GM23248 (cell line): ENCODE measurements around the gene CHPT1. TPM values are rescaled to one million over a fixed set of nuclear protein-coding genes. Genes with fewer than 3 reads are reported as not detected.
A peak's percentile ranks its signal among the peaks of the same experiment; 100 is the strongest.

Experiments
- DNase-seq: peaks from one replicate; pipeline ENCODE4 v3.0.0-alpha.2; 2015
- H2AFZ ChIP-seq: fragments of 200-600 bp; sonication (generic); 2 replicates; pipeline ENCODE4 v1.6.1; 2016; ENCODE audit warnings: antibody characterized with exemption
- H3F3A ChIP-seq: fragments of 200-600 bp; sonication (generic); 2 replicates; pipeline ENCODE4 v1.6.1; 2016; ENCODE audit warnings: mild to moderate bottlenecking, antibody characterized with exemption, mixed run types; ENCODE audit not compliant: insufficient read depth
- H3K27ac ChIP-seq: fragments of 200-600 bp; sonication (generic); 2 replicates; pipeline ENCODE4 v1.5.1; 2016; ENCODE audit warnings: mild to moderate bottlenecking
- H3K27me3 ChIP-seq: fragments of 200-600 bp; sonication (generic); replicated peaks from 2 replicates; pipeline ENCODE4 v1.6.1; 2016; ENCODE audit warnings: mild to moderate bottlenecking; ENCODE audit not compliant: insufficient read depth
- H3K36me3 ChIP-seq: fragments of 200-600 bp; sonication (generic); 2 replicates; pipeline ENCODE4 v1.6.1; 2016; ENCODE audit warnings: low read depth, mild to moderate bottlenecking
- H3K4me1 ChIP-seq: fragments of 200-600 bp; sonication (generic); 2 replicates; pipeline ENCODE4 v1.6.1; 2016; ENCODE audit warnings: mild to moderate bottlenecking; ENCODE audit not compliant: insufficient read depth
- H3K4me2 ChIP-seq: fragments of 200-600 bp; sonication (generic); one replicate; pipeline ENCODE4 v1.6.1; 2016; ENCODE audit warnings: mild to moderate bottlenecking; ENCODE audit not compliant: unreplicated experiment
- H3K4me3 ChIP-seq: fragments of 200-600 bp; sonication (generic); 2 replicates; pipeline ENCODE4 v1.5.1; 2016; ENCODE audit warnings: mild to moderate bottlenecking
- H3K79me2 ChIP-seq: fragments of 200-600 bp; sonication (generic); 2 replicates; pipeline ENCODE4 v1.6.1; 2016; ENCODE audit warnings: mild to moderate bottlenecking; ENCODE audit not compliant: insufficient read depth
- H3K9ac ChIP-seq: fragments of 200-600 bp; sonication (generic); 2 replicates; pipeline ENCODE4 v1.6.1; 2016; ENCODE audit warnings: mild to moderate bottlenecking
- H3K9me2 ChIP-seq: fragments of 200-600 bp; sonication (generic); 2 replicates; pipeline ENCODE4 v1.6.1; 2016; ENCODE audit warnings: mixed run types, mild to moderate bottlenecking, moderate library complexity; ENCODE audit not compliant: insufficient read depth
- H3K9me3 ChIP-seq: fragments of 200-600 bp; sonication (generic); one replicate; pipeline ENCODE4 v1.6.1; 2017; ENCODE audit warnings: low read depth
- H4K20me1 ChIP-seq: fragments of 200-600 bp; sonication (generic); 2 replicates; pipeline ENCODE4 v1.6.0; 2016; ENCODE audit not compliant: insufficient read depth
- EZH2 ChIP-seq: fragments of 200-600 bp; sonication (generic); IDR thresholded peaks from 2 replicates; pipeline ENCODE4 v1.6.1; 2018; ENCODE audit warnings: antibody characterized with exemption, mild to moderate bottlenecking; ENCODE audit not compliant: insufficient read depth, poor library complexity, severe bottlenecking
- EZH2phosphoT487 ChIP-seq: fragments of 200-600 bp; sonication (generic); IDR thresholded peaks from 2 replicates; pipeline ENCODE4 v1.6.1; 2018; ENCODE audit warnings: antibody characterized with exemption, moderate library complexity, mild to moderate bottlenecking, low read depth; ENCODE audit not compliant: insufficient read depth
- WGBS, 2 experiments: methylation state at CpG; one replicate each; pipeline ENCODE4 v1.1.6; 2015 to 2017; ENCODE audit warnings: low lambda C conversion rate in 2 of 2, low coverage in 1 of 2; ENCODE audit errors: missing lambda C conversion rate in 2 of 2; 5-methylcytosine and 5-hydroxymethylcytosine counted together
- in situ Hi-C: fragments of 300-500 bp; cut with MboI; formaldehyde crosslinking; loops from 2 replicates; pipeline ENCODE4 v1.15.0; 2020
- polyA plus RNA-seq: library from polyadenylated mRNA; unstranded; fragments of >200 nt; fragmentation: Nextera tagmentation; extraction: Ambion mirVana; gene quantifications from 2 replicates; pipeline ENCODE4 v1.2.1, GENCODE V29; 2016
- total RNA-seq: library from RNA; depleted of rRNA; stranded (reverse); fragments of >200 nt; shearing (Covaris generic); gene quantifications from 2 replicates; pipeline ENCODE4 v1.2.3, GENCODE V29; 2014; rRNA removed

Gene CHPT1
- 22.0 and 32.6 TPM in 2 replicates for total RNA-seq
- 35.4 and 38.5 TPM in 2 replicates for polyA plus RNA-seq

DNA sequence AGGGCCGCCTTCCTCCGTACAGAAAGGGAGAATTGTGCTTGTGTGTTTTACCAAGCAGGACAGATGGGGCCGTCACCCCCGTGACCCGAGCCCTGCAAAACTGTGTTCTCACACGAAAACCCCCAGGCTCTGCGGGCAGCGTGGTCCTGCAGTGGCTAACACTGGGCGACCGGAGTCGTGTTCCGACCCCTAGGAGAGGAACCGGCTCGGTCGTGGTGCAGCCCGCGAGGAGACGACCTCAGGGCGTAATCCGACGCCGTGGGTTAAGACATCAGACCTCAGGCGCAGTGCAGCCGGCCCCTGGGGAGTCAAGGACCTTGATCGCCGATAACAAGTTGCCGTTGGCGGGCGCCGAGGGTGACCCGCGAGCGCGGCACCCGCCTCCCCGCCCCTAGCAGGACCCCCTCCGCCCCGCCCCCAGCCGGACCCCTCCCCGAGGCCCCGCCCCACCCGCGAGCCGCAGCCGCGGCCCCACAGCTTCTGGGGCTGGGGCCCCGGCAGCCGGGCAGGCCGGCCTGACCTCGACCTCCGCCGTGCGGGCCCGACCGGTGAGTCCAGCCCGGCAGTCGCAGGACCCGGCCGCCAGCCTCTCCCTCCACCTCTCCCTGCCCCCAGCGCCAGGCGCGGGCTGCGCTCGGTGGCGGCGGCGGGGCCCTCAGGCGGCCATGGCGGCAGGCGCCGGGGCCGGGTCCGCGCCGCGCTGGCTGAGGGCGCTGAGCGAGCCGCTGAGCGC is at the start of gene CHPT1:
Gene CHPT1 (plus strand): TSS at position 444 of the 733 bp plus-strand sequence. CDS start 222 bp downstream, at position 666.
- H2AFZ ChIP-seq = peak within 1 kb of the TSS; percentile 95

DNA sequence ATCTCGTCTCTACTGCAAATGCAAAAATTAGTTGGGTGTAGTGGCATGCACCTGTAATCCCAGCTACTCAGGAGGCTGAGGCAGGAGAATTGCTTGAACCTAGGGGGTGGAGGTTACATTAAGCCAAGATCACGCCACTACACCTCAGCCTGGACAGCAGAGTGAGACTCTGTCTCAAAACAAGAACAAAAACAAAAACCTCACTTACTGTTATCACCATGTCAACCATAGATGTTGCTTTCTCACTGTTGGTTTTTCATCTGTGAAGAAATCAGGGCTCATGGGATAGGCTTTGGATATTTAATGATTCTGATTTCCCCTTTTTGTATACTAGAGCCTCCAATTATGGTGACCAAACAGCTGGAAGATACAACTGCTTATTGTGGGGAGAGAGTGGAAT is 49.7 kb upstream of the CHPT1 start:
- WGBS, 2 experiments = 40 to 42% methylated on average over 2 of the region's 2 CpGs
- TF ChIP-seq EZH2phosphoT487 (no peak), EZH2 (no peak)

More for the DNA sequence above, at the start of gene CHPT1:
- Histone ChIP-seq H3K27me3 (no peaks in the 10 kb centered on the region), H3K4me3 (peak within 1 kb of the TSS; percentile 89), H4K20me1 (no peaks in the 10 kb centered on the region), H3K4me2 (peak within 1 kb of the TSS; percentile 86), H3K36me3 (no peaks in the 10 kb centered on the region), H3K79me2 (peaks cover 29% of the 10 kb centered on the region), H3K4me1 (peaks cover 7% of the 10 kb centered on the region), H3F3A (peaks cover 18% of the 10 kb centered on the region; the same call in 1 of the 2 replicates), H3K27ac (peak within 1 kb of the TSS; percentile 58), H3K9ac (peak within 1 kb of the TSS; percentile 82), H3K9me3 (no peaks in the 10 kb centered on the region), H3K9me2 (no peaks in the 10 kb centered on the region)
- in situ Hi-C loops = no loop called here
- WGBS, 2 experiments = 1 to 2% methylated on average over 40 to 55 of the region's 80 CpGs
- peak; percentile 76 for DNase-seq
- no peak for TF ChIP-seq EZH2phosphoT487
- no peak for TF ChIP-seq EZH2

DNA sequence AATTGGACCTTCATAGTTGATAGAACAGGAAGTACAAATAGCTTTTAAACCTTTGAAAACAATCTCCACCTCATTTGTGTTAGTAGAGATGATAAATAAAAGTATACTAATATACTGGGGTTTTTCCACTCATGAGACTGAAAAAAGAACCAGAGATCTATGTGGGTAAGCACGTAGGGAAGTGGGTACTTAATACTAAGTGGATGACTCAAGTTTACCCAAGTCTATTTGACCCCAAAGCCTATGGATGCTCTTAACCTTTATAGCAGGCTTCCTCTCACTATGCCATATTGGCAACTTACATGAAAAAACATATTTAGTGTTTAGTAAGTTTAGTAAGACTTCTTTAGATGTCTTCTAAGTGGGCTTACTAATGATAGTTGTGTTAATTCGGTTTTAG is 49.2 kb upstream of the CHPT1 start:
- Histone ChIP-seq H2AFZ (no peak overlapping the region), H3K9me3 (no peaks in the 10 kb centered on the region), H3K4me2 (no peak overlapping the region), H3K9me2 (no peaks in the 10 kb centered on the region), H3K27ac (no peak overlapping the region), H3K9ac (no peak overlapping the region), H3K79me2 (no peaks in the 10 kb centered on the region), H3F3A (no peaks in the 10 kb centered on the region), H3K36me3 (no peaks in the 10 kb centered on the region), H3K4me3 (no peak overlapping the region), H4K20me1 (no peaks in the 10 kb centered on the region), H3K4me1 (no peaks in the 10 kb centered on the region), H3K27me3 (no peaks in the 10 kb centered on the region)
- no peak for DNase-seq
- 28 to 33% methylated on average over 2 of the region's 2 CpGs for WGBS, 2 experiments
- TF ChIP-seq EZH2 = no peak
- in situ Hi-C loops = no loop called here

More for the DNA sequence above, 49.7 kb upstream of the CHPT1 start:
- Histone ChIP-seq H3K27ac (no peak overlapping the region), H4K20me1 (no peaks in the 10 kb centered on the region), H3K9ac (no peak overlapping the region), H3F3A (no peaks in the 10 kb centered on the region), H3K4me1 (no peaks in the 10 kb centered on the region), H3K36me3 (no peaks in the 10 kb centered on the region), H3K79me2 (no peaks in the 10 kb centered on the region), H3K9me2 (no peaks in the 10 kb centered on the region), H3K27me3 (0 out of 2 replicates have a peak, but pooled peaks cover 2% of the 10 kb centered on the region), H3K4me2 (no peak overlapping the region), H3K4me3 (no peak overlapping the region), H3K9me3 (no peaks in the 10 kb centered on the region), H2AFZ (no peak overlapping the region)
- no peak for DNase-seq
- in situ Hi-C loops = no loop called here

DNA sequence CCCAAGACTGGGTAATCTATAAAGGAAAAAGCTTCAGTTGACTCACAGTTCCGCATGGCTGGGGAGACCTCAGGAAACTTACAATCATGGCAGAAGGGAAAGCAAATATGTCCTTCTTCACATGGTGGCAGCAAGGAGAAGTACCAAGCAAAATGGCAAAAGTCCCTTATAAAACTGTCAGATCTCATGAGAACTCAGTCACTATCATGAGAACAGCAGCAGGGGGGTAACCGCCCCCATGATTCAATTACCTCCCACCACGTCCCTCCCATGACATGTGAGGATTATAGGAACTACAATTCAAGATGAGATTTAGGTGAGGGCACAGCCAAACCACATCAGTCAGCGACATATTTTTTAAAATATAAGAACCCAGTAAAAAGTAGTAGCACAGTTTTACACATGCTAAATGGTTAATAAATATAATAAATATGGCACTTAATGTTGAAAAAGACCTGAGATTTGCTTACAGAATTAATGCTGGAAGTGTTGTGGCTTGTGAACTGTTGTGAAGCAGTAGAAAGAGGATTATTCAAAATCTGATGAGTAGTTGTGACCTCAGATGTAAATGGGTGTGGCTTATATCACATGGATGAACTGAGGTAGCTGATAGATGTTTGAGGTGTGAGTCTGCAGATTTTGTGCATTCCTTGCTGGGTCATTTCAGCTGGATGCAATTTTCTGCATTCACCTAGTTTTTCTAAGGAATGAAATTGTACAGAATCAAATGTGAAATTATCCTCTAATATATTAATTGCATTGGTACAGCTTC is 46.9 kb upstream of the CHPT1 start:
- H3K36me3 ChIP-seq = no peaks in the 10 kb centered on the region
- no peaks in the 10 kb centered on the region for H3K79me2 ChIP-seq
- no peak overlapping the region for H2AFZ ChIP-seq
- in situ Hi-C loops = no loop called here
- 57 to 65% methylated on average over 4 of the region's 4 CpGs for WGBS, 2 experiments
- H3K9ac ChIP-seq = no peak overlapping the region
- H3F3A ChIP-seq = no peaks in the 10 kb centered on the region
- no peak overlapping the region for H3K4me3 ChIP-seq
- DNase-seq = no peak
- TF ChIP-seq EZH2phosphoT487 (no peak), EZH2 (no peak)
- no peaks in the 10 kb centered on the region for H3K27me3 ChIP-seq
- no peaks in the 10 kb centered on the region for H3K9me3 ChIP-seq
- no peaks in the 10 kb centered on the region for H3K9me2 ChIP-seq
- no peak overlapping the region for H3K4me2 ChIP-seq
- no peaks in the 10 kb centered on the region for H3K4me1 ChIP-seq
- H3K27ac ChIP-seq = no peak overlapping the region
- no peaks in the 10 kb centered on the region for H4K20me1 ChIP-seq
